OCI-LY1 (cell line): ENCODE results near the gene FBN2.

Experiments used
- CTCF ChIP-seq: fragments of 200-600 bp; sonication (generic), shearing (Covaris generic); IDR thresholded peaks from 2 replicates; pipeline ENCODE4 v1.5.1; 2017; ENCODE audit warnings: mild to moderate bottlenecking, antibody characterized with exemption, low read length, moderate library complexity, mixed read lengths
- EZH2 ChIP-seq: fragments of 200-600 bp; sonication (generic), shearing (Covaris generic); IDR thresholded peaks from 2 replicates; pipeline ENCODE4 v1.8.0; 2017; ENCODE audit warnings: borderline replicate concordance, mixed run types, mild to moderate bottlenecking, antibody characterized with exemption, low read length, moderate library complexity, mixed read lengths

DNA sequence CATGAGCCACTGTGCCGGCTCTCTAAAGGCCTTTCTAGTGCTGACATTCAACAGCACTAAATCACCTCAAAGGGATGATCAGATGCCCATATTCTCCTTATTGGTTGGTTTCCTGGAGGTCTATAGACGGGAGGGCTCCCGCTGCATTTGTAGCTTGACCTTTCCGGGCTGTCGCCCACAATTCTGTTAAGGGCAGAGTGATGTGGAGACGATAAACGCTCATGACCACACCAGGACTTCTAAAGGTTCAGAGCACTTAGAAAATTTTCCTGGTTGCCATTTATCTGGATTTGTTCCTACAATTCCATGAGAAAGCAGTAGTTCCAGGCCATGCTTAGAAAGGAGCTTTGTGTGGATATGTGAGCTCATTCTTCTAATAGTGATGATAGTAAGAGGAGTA is 284.2 kb downstream of the FBN2 start:
- TF ChIP-seq EZH2 (no peak), CTCF (no peak)
